ENCODE data around the gene LDHAL6A. TPM values are rescaled to one million over a fixed set of nuclear protein-coding genes. Genes with fewer than 3 reads are reported as not detected.

LDHAL6A gene
- polyA plus RNA-seq, 3 donors = not detected

Other genes starting within 250 kb of the LDHAL6A start
- 1 to 10 TPM in 1 of 3 donors, under 1 TPM in 2; 0.15 to 9.1 (median 0.90) TPM for gene SAA4, start 219.1 kb upstream of the LDHAL6A start, polyA plus RNA-seq
- gene SAA2, start 207.2 kb upstream of the LDHAL6A start, polyA plus RNA-seq = 100 to 1,000 TPM in 2 of 3 donors, 10 to 100 TPM in 1; 60.2 to 920 (median 158) TPM
- gene SAA1, start 189.6 kb upstream of the LDHAL6A start, polyA plus RNA-seq = 1,000 to 10,000 TPM in 2 of 3 donors, 100 to 1,000 TPM in 1; 438 to 7,745 (median 1,180) TPM
- 10 to 100 TPM in 2 of 3 donors, 1 to 10 TPM in 1; 3.8 to 11.0 (median 10.2) TPM for gene HPS5, start 133.7 kb upstream of the LDHAL6A start, polyA plus RNA-seq
- 10 to 100 TPM; 16.0 to 43.5 (median 29.3) TPM for gene GTF2H1, start 133.3 kb upstream of the LDHAL6A start, polyA plus RNA-seq
- 100 to 1,000 TPM; 206 to 989 (median 582) TPM for gene LDHA, start 61.3 kb upstream of the LDHAL6A start, polyA plus RNA-seq
- 1 to 10 TPM in 2 of 3 donors, not detected in 1; 1.0 to 1.6 TPM for gene LDHC, start 43.5 kb upstream of the LDHAL6A start, polyA plus RNA-seq
- 10 to 100 TPM; 33.9 to 49.2 (median 43.5) TPM for gene TSG101, start 71.1 kb downstream of the LDHAL6A start, polyA plus RNA-seq
- 10 to 100 TPM in 2 of 3 donors, 1 to 10 TPM in 1; 4.1 to 10.3 (median 10.1) TPM for gene UEVLD, start 132.9 kb downstream of the LDHAL6A start, polyA plus RNA-seq
- gene MISFA, start 143.9 kb downstream of the LDHAL6A start, polyA plus RNA-seq = 1 to 10 TPM in 2 of 3 donors, under 1 TPM in 1; 0.90 to 2.8 (median 1.1) TPM
- gene SPTY2D1, start 178.5 kb downstream of the LDHAL6A start, polyA plus RNA-seq = 10 to 100 TPM in 1 of 3 donors, 1 to 10 TPM in 2; 4.0 to 12.4 (median 7.6) TPM
- gene TMEM86A, start 242.9 kb downstream of the LDHAL6A start, polyA plus RNA-seq = 1 to 10 TPM; 1.2 to 2.5 (median 1.5) TPM

All from adipose tissue (tissue), 3 donors.